T-cell (primary cell): ENCODE measurements around the gene FHIT. TPM values are rescaled to one million over a fixed set of nuclear protein-coding genes. Genes with fewer than 3 reads are reported as not detected.
A peak's percentile ranks its signal among the peaks of the same experiment; 100 is the strongest.

Experiments used
- ATAC-seq, 4 experiments: fragments of 200-7000 bp in 3 of 4; fragments of 150-1000 bp in 1 of 4; cut with Tn5 transposase; replicated peaks in 1 of 4; 1 replicate in 3 of 4; 2 replicates in 1 of 4; pipeline ENCODE4 v1.10.0; 2021; ENCODE audit warnings: moderate library complexity in 3 of 4, mild to moderate bottlenecking in 2 of 4, moderate number of reproducible peaks in 1 of 4
- CTCF ChIA-PET, 2 donors: fragments of 300-600 bp; sonication (Branson Sonifier 250); formaldehyde crosslinking; loops; one replicate each; lab custom pipeline; 2022; ENCODE audit warnings: antibody characterized with exemption in 2 of 2; lab: Charles Lee
- POLR2A ChIA-PET, 2 donors: fragments of 300-600 bp; sonication (Branson Sonifier 250); formaldehyde crosslinking; loops; one replicate each; lab custom pipeline; 2022; ENCODE audit warnings: antibody characterized with exemption in 2 of 2; lab: Charles Lee
- DNase-seq, 35 experiments: peaks; one replicate each; pipeline versions ENCODE4 v3.0.0 to v3.0.0-alpha.2; 2013 to 2023
- H3K27ac ChIP-seq: one replicate; pipeline ENCODE4 v1.5.1; 2013; ENCODE audit warnings: low read length
- H3K27me3 ChIP-seq, 2 experiments: replicated peaks in 1 of 2; 1 replicate in 1 of 2; 2 replicates in 1 of 2; pipeline versions ENCODE4 v1.6.1 to v1.7.0; 2013; ENCODE audit warnings: low read length in 1 of 2, mixed read lengths in 1 of 2; ENCODE audit not compliant: control insufficient read depth in 2 of 2, insufficient read depth in 2 of 2; ENCODE audit errors: extremely low read depth in 1 of 2
- H3K36me3 ChIP-seq, 2 donors: 1 replicate in 1 of 2; 2 replicates in 1 of 2; pipeline versions ENCODE4 v1.6.1 to v1.7.0; 2013; ENCODE audit warnings: low read length in 1 of 2; ENCODE audit not compliant: control insufficient read depth in 2 of 2, insufficient read depth in 1 of 2; ENCODE audit errors: extremely low read depth in 1 of 2
- H3K4me1 ChIP-seq, 2 experiments: 1 replicate in 1 of 2; 2 replicates in 1 of 2; pipeline versions ENCODE4 v1.6.1 to v1.7.0; 2013; ENCODE audit warnings: low read length in 2 of 2, mixed read lengths in 1 of 2; ENCODE audit not compliant: insufficient read depth in 2 of 2, control insufficient read depth in 1 of 2; ENCODE audit errors: extremely low read depth in 1 of 2
- H3K4me3 ChIP-seq, 2 donors: 1 replicate in 1 of 2; 2 replicates in 1 of 2; pipeline versions ENCODE4 v1.5.1 to v1.7.0; 2013; ENCODE audit warnings: mild to moderate bottlenecking in 2 of 2, low read length in 1 of 2, moderate library complexity in 1 of 2; ENCODE audit not compliant: control insufficient read depth in 1 of 2; ENCODE audit errors: extremely low read depth in 1 of 2
- H3K9me3 ChIP-seq: 2 replicates; pipeline ENCODE4 v1.7.0; 2013
- H3K27ac Mint-ChIP-seq, 2 donors: one replicate each; pipeline ENCODE4 v1.8.0; 2020 to 2021; ENCODE audit warnings: mild to moderate bottlenecking in 2 of 2, mixed read lengths in 2 of 2
- H3K27me3 Mint-ChIP-seq, 2 donors: one replicate each; pipeline ENCODE4 v1.8.0; 2021 to 2022; ENCODE audit warnings: mixed read lengths in 2 of 2
- H3K36me3 Mint-ChIP-seq: one replicate; pipeline ENCODE4 v1.8.0; 2021; ENCODE audit warnings: mixed read lengths
- H3K4me1 Mint-ChIP-seq, 3 donors: one replicate each; pipeline ENCODE4 v1.8.0; 2020 to 2022; ENCODE audit warnings: mixed read lengths in 3 of 3, mild to moderate bottlenecking in 1 of 3
- H3K4me3 Mint-ChIP-seq, 3 donors: one replicate each; pipeline ENCODE4 v1.8.0; 2020 to 2022; ENCODE audit warnings: mild to moderate bottlenecking in 3 of 3, mixed read lengths in 3 of 3, moderate library complexity in 3 of 3
- H3K9me3 Mint-ChIP-seq, 3 donors: one replicate each; pipeline ENCODE4 v1.8.0; 2020 to 2022; ENCODE audit warnings: mixed read lengths in 3 of 3
- WGBS: methylation state at CpG from one replicate; pipeline ENCODE4 v1.1.5; 2013; ENCODE audit warnings: missing lambda C conversion rate; ENCODE audit not compliant: insufficient coverage; 5-methylcytosine and 5-hydroxymethylcytosine counted together
- total RNA-seq, 35 experiments: library from RNA in 6 of 35; stranded (reverse) in 6 of 35; fragments of 120-200 nt in 1 of 35; gene quantifications; one replicate each; pipeline versions ENCODE4 v1.2.1 to v1.2.4 and lab custom pipeline; 2013 to 2026

Gene FHIT
- total RNA-seq, 5 donors from 2014 or later (not counting 1 experiment from before 2014, with no cell fraction given), result 33.1 to 197 (median 78.3) TPM

DNA sequence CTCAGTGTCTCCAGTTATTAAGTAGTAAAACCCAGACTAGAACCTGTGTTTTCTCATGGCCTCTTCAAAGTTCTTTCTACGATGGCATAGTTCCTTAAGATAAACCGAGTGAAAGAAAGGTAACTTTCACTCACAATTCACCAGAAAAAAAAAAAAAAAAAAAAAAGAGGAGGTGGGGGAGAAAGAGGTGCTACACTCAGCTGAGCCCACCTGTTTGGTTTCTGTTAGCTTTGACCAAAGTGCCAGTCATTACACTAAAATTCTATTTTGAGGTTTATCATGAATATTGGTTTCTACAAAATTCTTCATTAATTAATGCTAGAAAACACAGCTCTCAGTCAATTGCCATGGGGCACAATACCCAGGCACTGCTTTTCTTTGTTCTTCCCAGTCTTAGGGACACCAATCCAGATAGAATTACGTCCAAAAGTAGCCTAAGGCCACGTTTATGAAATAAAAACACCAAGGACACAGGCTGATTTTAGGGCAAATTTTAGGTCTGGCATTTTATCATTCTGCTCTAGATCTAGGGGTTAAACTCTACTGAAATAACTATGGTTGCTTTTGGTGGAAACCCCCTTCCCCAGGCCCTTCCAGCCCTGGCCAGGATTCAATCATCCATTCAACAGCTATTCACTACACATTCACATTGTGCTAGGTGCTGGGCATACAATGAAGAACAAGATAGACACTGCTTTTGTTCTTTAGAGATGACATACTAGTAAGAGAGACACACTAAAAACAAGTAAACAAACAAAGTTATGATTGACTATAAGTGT lies 1097.8 kb downstream of the FHIT start:
- Histone ChIP-seq H3K4me1 (no peaks in the 10 kb centered on the region), H3K27me3 (no peaks in the 10 kb centered on the region), H3K36me3 (no peaks in the 10 kb centered on the region), H3K4me3 (no peak overlapping the region), H3K9me3 (no peaks in the 10 kb centered on the region), H3K27ac (no peak overlapping the region)
- Mint-ChIP-seq H3K4me1 (no peaks in the 10 kb centered on the region), H3K9me3 (peaks cover 0 to 5% (median 0%) of the 10 kb centered on the region in 3 donors), H3K27me3 (no peaks in the 10 kb centered on the region), H3K4me3 (no peak overlapping the region), H3K27ac (no peak overlapping the region), H3K36me3 (no peaks in the 10 kb centered on the region)
- ChIA-PET CTCF (interaction anchor here in 1 of 2 donors (0.6 to 0.7 kb wide), 2 partner anchors 465 to 1658 kb away, joined by 3 to 11 read pairs; no protein-coding TSS in a partner anchor), POLR2A (no interaction called here)
- no CpG with 5 or more reads among the region's 4 CpGs for WGBS
- ATAC-seq (no peak), DNase-seq (no peak)

DNA sequence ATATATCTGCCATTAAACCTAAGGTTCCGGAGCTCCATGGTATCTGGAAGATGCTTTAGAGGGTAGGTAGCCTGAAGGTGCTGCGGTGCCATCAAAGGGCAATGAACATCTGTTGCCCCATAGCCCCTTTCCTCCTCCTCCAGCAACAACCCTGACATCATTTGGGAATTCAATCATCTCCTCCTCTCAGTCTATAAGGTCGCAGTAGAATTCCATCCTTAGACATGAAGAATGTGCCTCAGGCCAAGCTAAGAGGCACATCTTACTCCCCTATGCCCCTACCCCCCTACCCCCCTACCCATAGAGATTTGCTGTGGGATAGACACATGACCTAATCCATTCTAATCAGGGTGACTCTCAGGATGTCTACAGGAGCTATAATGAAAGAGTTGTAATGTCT lies 1101.8 kb downstream of the FHIT start:
- H3K4me3 ChIP-seq, result no peak overlapping the region
- Mint-ChIP-seq H3K36me3 (no peaks in the 10 kb centered on the region), H3K9me3 (peaks cover 0 to 5% (median 0%) of the 10 kb centered on the region in 3 donors), H3K4me1 (peaks cover 3 to 9% (median 5%) of the 10 kb centered on the region in 3 donors), H3K4me3 (no peak overlapping the region), H3K27me3 (no peaks in the 10 kb centered on the region), H3K27ac (no peak overlapping the region)
- no peaks in the 10 kb centered on the region for H3K27me3 ChIP-seq
- DNase-seq (no peak), ATAC-seq (no peak)
- no peaks in the 10 kb centered on the region for H3K36me3 ChIP-seq
- CTCF ChIA-PET, result no interaction called here
- no peak overlapping the region for H3K27ac ChIP-seq
- POLR2A ChIA-PET, result interaction anchor here in 1 of 2 donors (0.6 kb wide), 1 partner anchor 37 kb away, joined by 3 read pairs; no protein-coding TSS in a partner anchor
- no CpG with 5 or more reads among the region's 3 CpGs for WGBS
- H3K4me1 ChIP-seq, result peaks cover 0 to 4% of the 10 kb centered on the region in 2 experiments
- no peaks in the 10 kb centered on the region for H3K9me3 ChIP-seq

DNA sequence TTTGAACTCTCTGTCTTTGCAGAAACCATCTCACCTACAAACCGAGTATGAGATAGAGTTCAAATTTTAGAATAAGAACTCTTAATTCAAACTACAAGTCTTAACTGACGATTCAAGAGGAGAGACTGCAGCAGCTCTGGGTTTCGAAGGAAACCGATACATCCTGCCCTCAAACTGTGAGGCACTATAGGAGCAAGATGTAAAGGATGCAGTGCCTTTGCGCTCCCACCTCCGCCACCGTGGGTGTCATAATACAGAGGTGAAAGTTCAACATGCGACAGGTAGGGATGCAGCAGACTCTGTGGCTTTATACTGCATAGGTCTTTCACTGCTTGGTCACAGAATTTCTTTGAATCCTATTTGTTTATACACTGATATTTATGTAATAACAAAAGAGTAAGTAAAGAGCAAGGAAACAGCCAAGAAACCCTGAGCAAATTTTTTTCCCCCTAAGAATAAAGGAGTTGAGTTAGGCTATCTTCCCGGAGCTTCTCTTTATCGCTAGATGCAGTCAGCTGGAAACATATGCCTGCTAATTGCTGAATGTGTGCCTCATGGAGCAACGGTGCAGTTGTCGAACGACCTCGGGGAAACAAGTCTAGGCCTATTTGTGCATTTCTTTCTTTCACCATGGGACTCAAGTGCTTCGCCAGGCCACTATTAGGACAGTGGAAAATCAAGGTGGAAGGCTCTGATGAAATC lies 1103.9 kb downstream of the FHIT start:
- H3K27ac Mint-ChIP-seq, result no peak overlapping the region
- POLR2A ChIA-PET, result no interaction called here
- H3K36me3 ChIP-seq, result no peaks in the 10 kb centered on the region
- 91% methylated on average over 6 of the region's 15 CpGs for WGBS
- CTCF ChIA-PET, result no interaction called here
- DNase-seq (peak in 14 of 35 experiments; percentile 1 to 36 (median 6)), ATAC-seq (peak; percentile 35 to 71 (median 50))
- H3K27me3 Mint-ChIP-seq, result no peaks in the 10 kb centered on the region
- no peaks in the 10 kb centered on the region for H3K9me3 ChIP-seq
- peaks cover 0 to 4% of the 10 kb centered on the region in 2 experiments for H3K4me1 ChIP-seq
- H3K4me3 Mint-ChIP-seq, result no peak overlapping the region
- peaks cover 3 to 9% (median 5%) of the 10 kb centered on the region in 3 donors for H3K4me1 Mint-ChIP-seq
- H3K27ac ChIP-seq, result no peak overlapping the region
- H3K4me3 ChIP-seq, result no peak overlapping the region
- peaks cover 0 to 5% (median 0%) of the 10 kb centered on the region in 3 donors for H3K9me3 Mint-ChIP-seq
- H3K36me3 Mint-ChIP-seq, result no peaks in the 10 kb centered on the region
- H3K27me3 ChIP-seq, result no peaks in the 10 kb centered on the region

DNA sequence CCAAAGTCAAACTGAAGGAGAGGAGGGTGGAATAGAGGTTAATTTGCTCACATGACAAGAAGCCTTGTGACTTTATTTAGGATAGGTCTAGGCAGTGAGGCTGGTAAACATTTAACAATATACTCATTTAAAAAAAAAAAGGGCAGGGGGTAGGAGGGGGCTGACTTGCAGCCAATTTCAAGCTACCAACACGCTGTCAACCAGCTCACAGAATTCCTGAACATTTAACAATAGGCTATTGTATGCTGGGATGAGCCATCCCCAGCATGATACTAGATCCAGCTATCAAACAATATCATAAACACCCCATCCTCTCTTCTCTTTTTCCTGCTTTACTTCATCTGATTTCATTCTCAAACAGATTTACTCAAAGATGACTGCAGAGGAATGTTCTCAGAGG lies 1105.1 kb downstream of the FHIT start:
- Mint-ChIP-seq H3K9me3 (no peaks in the 10 kb centered on the region), H3K4me1 (peaks cover 3 to 9% (median 5%) of the 10 kb centered on the region in 3 donors), H3K27me3 (no peaks in the 10 kb centered on the region), H3K36me3 (no peaks in the 10 kb centered on the region), H3K4me3 (no peak overlapping the region), H3K27ac (no peak overlapping the region)
- Histone ChIP-seq H3K36me3 (no peaks in the 10 kb centered on the region), H3K27ac (no peak overlapping the region), H3K4me3 (no peak overlapping the region), H3K27me3 (no peaks in the 10 kb centered on the region), H3K9me3 (no peaks in the 10 kb centered on the region), H3K4me1 (peaks cover 0 to 4% of the 10 kb centered on the region in 2 experiments)
- DNase-seq, result no peak
- WGBS, result no CpG with 5 or more reads among the region's 1 CpG
- ChIA-PET POLR2A (interaction anchor here in 1 of 2 donors (0.7 kb wide), 1 partner anchor 592 kb away, joined by 3 read pairs; no protein-coding TSS in a partner anchor), CTCF (no interaction called here)
- no peak for ATAC-seq

DNA sequence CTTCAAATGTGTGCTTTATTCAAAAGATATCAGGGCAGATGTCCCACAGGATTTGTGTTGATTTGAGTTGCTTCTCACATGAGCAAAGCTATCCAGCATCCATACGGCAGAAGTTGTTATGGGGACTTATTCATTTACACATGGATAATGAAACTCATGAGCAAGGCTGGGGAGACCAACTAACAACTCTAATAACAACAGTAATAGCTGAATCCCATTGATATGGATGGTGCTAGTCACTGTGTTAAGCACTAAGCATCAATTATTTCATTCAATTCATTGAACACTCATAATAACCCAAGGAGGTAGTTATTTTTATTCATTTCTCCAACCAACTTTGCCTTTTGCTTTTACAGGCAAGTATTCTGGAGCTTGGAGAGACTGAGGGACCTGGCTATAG lies 1107.2 kb downstream of the FHIT start:
- peaks cover 3 to 9% (median 5%) of the 10 kb centered on the region in 3 donors for H3K4me1 Mint-ChIP-seq
- H3K9me3 ChIP-seq, result no peaks in the 10 kb centered on the region
- H3K27me3 ChIP-seq, result no peaks in the 10 kb centered on the region
- POLR2A ChIA-PET, result no interaction called here
- H3K27ac ChIP-seq, result no peak overlapping the region
- no peak overlapping the region for H3K27ac Mint-ChIP-seq
- no peaks in the 10 kb centered on the region for H3K9me3 Mint-ChIP-seq
- no peaks in the 10 kb centered on the region for H3K36me3 Mint-ChIP-seq
- no peak overlapping the region for H3K4me3 ChIP-seq
- no peaks in the 10 kb centered on the region for H3K27me3 Mint-ChIP-seq
- DNase-seq (no peak), ATAC-seq (no peak)
- WGBS, result no CpG with 5 or more reads among the region's 1 CpG
- CTCF ChIA-PET, result no interaction called here
- peaks cover 0 to 4% of the 10 kb centered on the region in 2 experiments for H3K4me1 ChIP-seq
- no peak overlapping the region for H3K4me3 Mint-ChIP-seq
- no peaks in the 10 kb centered on the region for H3K36me3 ChIP-seq

DNA sequence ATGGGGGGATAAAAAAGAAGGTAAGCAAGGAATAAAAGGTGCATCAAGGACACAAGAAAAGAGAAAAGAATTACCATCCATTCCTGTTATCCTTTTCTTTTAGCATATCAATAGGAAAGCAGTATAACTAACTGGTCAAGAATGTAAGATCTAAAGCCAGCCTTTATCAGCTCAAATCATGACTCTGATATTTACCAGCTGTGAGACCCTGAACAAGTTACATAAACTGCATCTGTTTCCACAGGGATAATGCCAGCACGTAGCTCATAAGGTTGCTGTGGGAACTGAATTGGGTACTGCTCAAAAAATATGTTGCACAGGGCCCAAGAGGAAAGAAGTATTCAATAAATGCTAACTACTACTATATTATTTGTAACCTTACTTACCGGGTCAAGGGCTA lies 1109.2 kb downstream of the FHIT start:
- Mint-ChIP-seq H3K4me3 (no peak overlapping the region), H3K27ac (no peak overlapping the region), H3K9me3 (no peaks in the 10 kb centered on the region), H3K27me3 (no peaks in the 10 kb centered on the region), H3K36me3 (no peaks in the 10 kb centered on the region), H3K4me1 (peaks cover 0 to 10% (median under 1%) of the 10 kb centered on the region in 3 donors)
- ATAC-seq (no peak), DNase-seq (no peak)
- ChIA-PET CTCF (no interaction called here), POLR2A (no interaction called here)
- Histone ChIP-seq H3K27ac (no peak overlapping the region), H3K4me1 (peaks cover 0 to under 1% of the 10 kb centered on the region in 2 experiments), H3K27me3 (no peaks in the 10 kb centered on the region), H3K36me3 (no peaks in the 10 kb centered on the region), H3K9me3 (no peaks in the 10 kb centered on the region), H3K4me3 (no peak overlapping the region)
- WGBS, result no CpG with 5 or more reads among the region's 2 CpGs
